ENCODE measurements around the gene PPP6R1.

- TF ChIP-seq, protein P1, sequence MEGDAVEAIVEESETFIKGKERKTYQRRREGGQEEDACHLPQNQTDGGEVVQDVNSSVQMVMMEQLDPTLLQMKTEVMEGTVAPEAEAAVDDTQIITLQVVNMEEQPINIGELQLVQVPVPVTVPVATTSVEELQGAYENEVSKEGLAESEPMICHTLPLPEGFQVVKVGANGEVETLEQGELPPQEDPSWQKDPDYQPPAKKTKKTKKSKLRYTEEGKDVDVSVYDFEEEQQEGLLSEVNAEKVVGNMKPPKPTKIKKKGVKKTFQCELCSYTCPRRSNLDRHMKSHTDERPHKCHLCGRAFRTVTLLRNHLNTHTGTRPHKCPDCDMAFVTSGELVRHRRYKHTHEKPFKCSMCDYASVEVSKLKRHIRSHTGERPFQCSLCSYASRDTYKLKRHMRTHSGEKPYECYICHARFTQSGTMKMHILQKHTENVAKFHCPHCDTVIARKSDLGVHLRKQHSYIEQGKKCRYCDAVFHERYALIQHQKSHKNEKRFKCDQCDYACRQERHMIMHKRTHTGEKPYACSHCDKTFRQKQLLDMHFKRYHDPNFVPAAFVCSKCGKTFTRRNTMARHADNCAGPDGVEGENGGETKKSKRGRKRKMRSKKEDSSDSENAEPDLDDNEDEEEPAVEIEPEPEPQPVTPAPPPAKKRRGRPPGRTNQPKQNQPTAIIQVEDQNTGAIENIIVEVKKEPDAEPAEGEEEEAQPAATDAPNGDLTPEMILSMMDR (IDR thresholded peaks at IDR 0.05), result no peak
- no peak for TF ChIP-seq POLR2A (IDR thresholded peaks at IDR 0.05)
Measured at GRCh38 chr19:55197528-55197927, 61.3 kb downstream of the PPP6R1 start.

Measured in esophagus squamous epithelium (tissue), 4 donors.